Neural cell (in vitro differentiated cells): ENCODE data around the gene MTF2. TPM values are rescaled to one million over a fixed set of nuclear protein-coding genes. Genes with fewer than 3 reads are reported as not detected.

Source experiments
- H2AFZ ChIP-seq: fragments of 200-600, 300-800 bp; sonication (generic), shearing (Covaris generic); 2 replicates; pipeline ENCODE4 v1.6.0; 2014; ENCODE audit warnings: low read depth, mild to moderate bottlenecking, antibody characterized with exemption, low read length, moderate library complexity
- H3F3A ChIP-seq: fragments of 200-600 bp; shearing (Covaris generic); 2 replicates; pipeline ENCODE4 v1.6.1; 2016; ENCODE audit warnings: mild to moderate bottlenecking, moderate library complexity, mixed read lengths, antibody characterized with exemption, low read length; ENCODE audit not compliant: insufficient read depth, poor library complexity, severe bottlenecking
- H3K27ac ChIP-seq: fragments of 200-600, 300-800 bp; sonication (generic), shearing (Covaris generic); 2 replicates; pipeline ENCODE4 v1.5.1; 2014; ENCODE audit warnings: mild to moderate bottlenecking, low read length, moderate library complexity
- H3K27me3 ChIP-seq: fragments of 300-800, 200-600 bp; sonication (generic), shearing (Covaris generic); 2 replicates; pipeline ENCODE4 v1.6.0; 2014; ENCODE audit warnings: mild to moderate bottlenecking, low read depth, low read length, moderate library complexity; ENCODE audit not compliant: insufficient read depth
- H3K36me3 ChIP-seq: fragments of 300-800, 200-600 bp; sonication (generic), shearing (Covaris generic); 2 replicates; pipeline ENCODE4 v1.5.1; 2014; ENCODE audit warnings: mild to moderate bottlenecking, antibody characterized with exemption, low read length, moderate library complexity; ENCODE audit not compliant: insufficient read depth
- H3K4me2 ChIP-seq: fragments of 300-800, 200-600 bp; sonication (generic), shearing (Covaris generic); 2 replicates; pipeline ENCODE4 v1.6.0; 2014; ENCODE audit warnings: mild to moderate bottlenecking, low read length
- H3K4me3 ChIP-seq: fragments of 300-800, 200-600 bp; sonication (generic), shearing (Covaris generic); 2 replicates; pipeline ENCODE4 v1.5.1; 2014; ENCODE audit warnings: mild to moderate bottlenecking, low read length, moderate library complexity
- H3K79me2 ChIP-seq: fragments of 200-600 bp; shearing (Covaris generic); replicated peaks from 2 replicates; pipeline ENCODE4 v1.6.0; 2014; ENCODE audit warnings: mild to moderate bottlenecking, low read length, moderate library complexity; ENCODE audit not compliant: insufficient read depth
- H3K9ac ChIP-seq: fragments of 300-800, 200-600 bp; sonication (generic), shearing (Covaris generic); 2 replicates; pipeline ENCODE4 v1.6.1; 2016; ENCODE audit warnings: mild to moderate bottlenecking, low read length, mixed read lengths
- H3K9me2 ChIP-seq: fragments of 200-600 bp; shearing (Covaris generic); 2 replicates; pipeline ENCODE4 v1.6.1; 2016; ENCODE audit warnings: mild to moderate bottlenecking, low read length, mixed read lengths; ENCODE audit not compliant: insufficient read depth
- H3K9me3 ChIP-seq: fragments of 200-600, 300-800 bp; sonication (generic), shearing (Covaris generic); 2 replicates; pipeline ENCODE4 v1.6.1; 2016; ENCODE audit warnings: mild to moderate bottlenecking, mixed run types, low read length, moderate library complexity, mixed read lengths
- H4K20me1 ChIP-seq: fragments of 200-600 bp; shearing (Covaris generic); 2 replicates; pipeline ENCODE4 v1.6.1; 2016; ENCODE audit warnings: mild to moderate bottlenecking, mixed run types; ENCODE audit not compliant: insufficient read depth
- EP300 ChIP-seq: fragments of 450-650 bp; conservative IDR thresholded peaks from 2 replicates; pipeline ENCODE4 v1.6.1; 2014; ENCODE audit warnings: antibody characterized with exemption, mild to moderate bottlenecking, moderate library complexity; ENCODE audit not compliant: poor library complexity, severe bottlenecking
- EZH2 ChIP-seq: fragments of 200-600, 300-800 bp; shearing (Covaris generic), sonication (generic); IDR thresholded peaks from 2 replicates; pipeline ENCODE4 v1.6.1; 2014; ENCODE audit warnings: antibody characterized with exemption, low read length, borderline replicate concordance, mild to moderate bottlenecking; ENCODE audit not compliant: insufficient read depth, poor library complexity, severe bottlenecking
- MXI1 ChIP-seq: fragments of 450-650 bp; conservative IDR thresholded peaks from 2 replicates; pipeline ENCODE4 v1.6.1; 2014; ENCODE audit warnings: antibody characterized with exemption, mild to moderate bottlenecking; ENCODE audit not compliant: poor library complexity, severe bottlenecking
- POLR2AphosphoS5 ChIP-seq: IDR thresholded peaks from 2 replicates; pipeline ENCODE4 v1.6.1; 2012
- RAD21 ChIP-seq: fragments of 450-650 bp; conservative IDR thresholded peaks from 2 replicates; pipeline ENCODE4 v1.6.1; 2014; ENCODE audit warnings: antibody characterized with exemption, mild to moderate bottlenecking, moderate library complexity
- SMC3 ChIP-seq: fragments of 450-650 bp; conservative IDR thresholded peaks from 2 replicates; pipeline ENCODE4 v1.6.1; 2014; ENCODE audit warnings: antibody characterized with exemption, mild to moderate bottlenecking, moderate library complexity; ENCODE audit not compliant: poor library complexity
- TAF1 ChIP-seq: IDR thresholded peaks from 2 replicates; pipeline ENCODE4 v1.6.1; 2012; ENCODE audit warnings: low read depth
- polyA plus RNA-seq: library from polyadenylated mRNA; depleted of rRNA; stranded (reverse); fragments of >200 nt; gene quantifications from 2 replicates; pipeline ENCODE4 v1.2.3, GENCODE V29; 2014
- TF ChIP-seq, protein P1 (sequence below): fragments of 450-650 bp; IDR thresholded peaks from 2 replicates; pipeline ENCODE4 v1.5.1; 2014; ENCODE audit warnings: antibody characterized with exemption, mild to moderate bottlenecking, moderate library complexity; ENCODE audit not compliant: poor library complexity, severe bottlenecking
- TF ChIP-seq, protein P2 (sequence below): IDR thresholded peaks from 2 replicates; pipeline ENCODE4 v1.6.1; 2012; ENCODE audit warnings: borderline replicate concordance

MTF2 gene
- polyA plus RNA-seq, 1 donor from 2014 or later: 124 TPM

GRCh38 chr1:93142161-93142560 lies 63.1 kb downstream of the MTF2 start:
- H3F3A ChIP-seq: no peaks in the 10 kb centered on the region
- H3K36me3 ChIP-seq: no peaks in the 10 kb centered on the region
- no peak overlapping the region for H2AFZ ChIP-seq
- no peak overlapping the region for H3K9ac ChIP-seq
- H3K4me3 ChIP-seq: no peak overlapping the region
- TF ChIP-seq, protein P1, sequence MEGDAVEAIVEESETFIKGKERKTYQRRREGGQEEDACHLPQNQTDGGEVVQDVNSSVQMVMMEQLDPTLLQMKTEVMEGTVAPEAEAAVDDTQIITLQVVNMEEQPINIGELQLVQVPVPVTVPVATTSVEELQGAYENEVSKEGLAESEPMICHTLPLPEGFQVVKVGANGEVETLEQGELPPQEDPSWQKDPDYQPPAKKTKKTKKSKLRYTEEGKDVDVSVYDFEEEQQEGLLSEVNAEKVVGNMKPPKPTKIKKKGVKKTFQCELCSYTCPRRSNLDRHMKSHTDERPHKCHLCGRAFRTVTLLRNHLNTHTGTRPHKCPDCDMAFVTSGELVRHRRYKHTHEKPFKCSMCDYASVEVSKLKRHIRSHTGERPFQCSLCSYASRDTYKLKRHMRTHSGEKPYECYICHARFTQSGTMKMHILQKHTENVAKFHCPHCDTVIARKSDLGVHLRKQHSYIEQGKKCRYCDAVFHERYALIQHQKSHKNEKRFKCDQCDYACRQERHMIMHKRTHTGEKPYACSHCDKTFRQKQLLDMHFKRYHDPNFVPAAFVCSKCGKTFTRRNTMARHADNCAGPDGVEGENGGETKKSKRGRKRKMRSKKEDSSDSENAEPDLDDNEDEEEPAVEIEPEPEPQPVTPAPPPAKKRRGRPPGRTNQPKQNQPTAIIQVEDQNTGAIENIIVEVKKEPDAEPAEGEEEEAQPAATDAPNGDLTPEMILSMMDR: no peak
- TF ChIP-seq EP300: no peak
- TF ChIP-seq POLR2AphosphoS5: no peak
- TF ChIP-seq TAF1: no peak
- no peak for TF ChIP-seq EZH2
- no peak for TF ChIP-seq MXI1
- no peak for TF ChIP-seq RAD21
- TF ChIP-seq SMC3: no peak
- TF ChIP-seq, protein P2, sequence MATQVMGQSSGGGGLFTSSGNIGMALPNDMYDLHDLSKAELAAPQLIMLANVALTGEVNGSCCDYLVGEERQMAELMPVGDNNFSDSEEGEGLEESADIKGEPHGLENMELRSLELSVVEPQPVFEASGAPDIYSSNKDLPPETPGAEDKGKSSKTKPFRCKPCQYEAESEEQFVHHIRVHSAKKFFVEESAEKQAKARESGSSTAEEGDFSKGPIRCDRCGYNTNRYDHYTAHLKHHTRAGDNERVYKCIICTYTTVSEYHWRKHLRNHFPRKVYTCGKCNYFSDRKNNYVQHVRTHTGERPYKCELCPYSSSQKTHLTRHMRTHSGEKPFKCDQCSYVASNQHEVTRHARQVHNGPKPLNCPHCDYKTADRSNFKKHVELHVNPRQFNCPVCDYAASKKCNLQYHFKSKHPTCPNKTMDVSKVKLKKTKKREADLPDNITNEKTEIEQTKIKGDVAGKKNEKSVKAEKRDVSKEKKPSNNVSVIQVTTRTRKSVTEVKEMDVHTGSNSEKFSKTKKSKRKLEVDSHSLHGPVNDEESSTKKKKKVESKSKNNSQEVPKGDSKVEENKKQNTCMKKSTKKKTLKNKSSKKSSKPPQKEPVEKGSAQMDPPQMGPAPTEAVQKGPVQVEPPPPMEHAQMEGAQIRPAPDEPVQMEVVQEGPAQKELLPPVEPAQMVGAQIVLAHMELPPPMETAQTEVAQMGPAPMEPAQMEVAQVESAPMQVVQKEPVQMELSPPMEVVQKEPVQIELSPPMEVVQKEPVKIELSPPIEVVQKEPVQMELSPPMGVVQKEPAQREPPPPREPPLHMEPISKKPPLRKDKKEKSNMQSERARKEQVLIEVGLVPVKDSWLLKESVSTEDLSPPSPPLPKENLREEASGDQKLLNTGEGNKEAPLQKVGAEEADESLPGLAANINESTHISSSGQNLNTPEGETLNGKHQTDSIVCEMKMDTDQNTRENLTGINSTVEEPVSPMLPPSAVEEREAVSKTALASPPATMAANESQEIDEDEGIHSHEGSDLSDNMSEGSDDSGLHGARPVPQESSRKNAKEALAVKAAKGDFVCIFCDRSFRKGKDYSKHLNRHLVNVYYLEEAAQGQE: no peak
- H3K4me2 ChIP-seq: no peak overlapping the region
- no peak overlapping the region for H3K27ac ChIP-seq
- H3K79me2 ChIP-seq: peaks cover 4% of the 10 kb centered on the region
- H3K27me3 ChIP-seq: no peaks in the 10 kb centered on the region
- no peaks in the 10 kb centered on the region for H3K9me2 ChIP-seq
- no peaks in the 10 kb centered on the region for H3K9me3 ChIP-seq
- H4K20me1 ChIP-seq: no peaks in the 10 kb centered on the region

DNA sequence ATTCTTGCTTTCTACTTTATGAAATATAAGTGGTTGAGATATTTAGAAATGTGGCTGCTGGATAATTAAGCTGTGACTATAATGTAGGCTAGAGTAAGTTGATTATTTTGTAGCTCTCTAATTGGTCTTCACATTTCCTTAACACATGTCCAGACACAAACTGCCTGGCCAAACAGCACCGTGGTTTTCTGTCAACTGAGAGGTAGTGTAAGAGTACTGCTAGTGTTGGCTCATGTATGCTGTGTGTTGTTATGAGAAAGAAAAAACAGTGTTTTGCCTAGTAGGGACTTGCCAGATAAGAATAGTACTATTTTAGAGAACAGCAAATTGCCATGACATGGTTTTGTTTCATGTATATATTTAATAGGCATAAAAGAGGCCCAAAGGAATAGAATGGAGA lies 64.1 kb downstream of the MTF2 start:
- H3K27me3 ChIP-seq: no peaks in the 10 kb centered on the region
- H3K36me3 ChIP-seq: no peaks in the 10 kb centered on the region
- H3K9ac ChIP-seq: no peak overlapping the region
- no peak overlapping the region for H3K27ac ChIP-seq
- H3K9me2 ChIP-seq: no peaks in the 10 kb centered on the region
- no peak overlapping the region for H2AFZ ChIP-seq
- H3K79me2 ChIP-seq: peaks cover 3% of the 10 kb centered on the region
- H3F3A ChIP-seq: no peaks in the 10 kb centered on the region
- no peak for TF ChIP-seq TAF1
- TF ChIP-seq SMC3: no peak
- no peak for TF ChIP-seq EP300
- no peak for TF ChIP-seq RAD21
- TF ChIP-seq EZH2: no peak
- TF ChIP-seq MXI1: no peak
- TF ChIP-seq POLR2AphosphoS5: no peak
- TF ChIP-seq, protein P1: no peak
- TF ChIP-seq, protein P2: no peak
- H3K4me3 ChIP-seq: no peak overlapping the region
- no peaks in the 10 kb centered on the region for H3K9me3 ChIP-seq
- H4K20me1 ChIP-seq: no peaks in the 10 kb centered on the region
- no peak overlapping the region for H3K4me2 ChIP-seq
